Skeletal muscle cell (primary cell): ENCODE measurements around the gene MALT1.
"Not testable (repeated sequence)": the region's sequence is repeated elsewhere in the genome, so short reads cannot be mapped to it uniquely, and the experiment has no call there.

ENCODE experiments used
- DNase-seq: peaks from one replicate; pipeline ENCODE4 v3.0.0-alpha.2; 2010; ENCODE audit warnings: low read depth
- H3K4me3 ChIP-seq: 2 replicates; pipeline ENCODE4 v1.5.1; 2011; ENCODE audit warnings: low read depth, mild to moderate bottlenecking, control low read depth, low read length, moderate library complexity

The MALT1 gene

GRCh38 chr18:58758606-58759005, 87.3 kb downstream of the MALT1 start:
- DNase-seq: no peak

GRCh38 chr18:58761241-58761969, 90.1 kb downstream of the MALT1 start:
- no peak for DNase-seq
- H3K4me3 ChIP-seq: no peak overlapping the region

More at GRCh38 chr18:58758606-58759005, 87.3 kb downstream of the MALT1 start:
- no peak overlapping the region for H3K4me3 ChIP-seq

GRCh38 chr18:58761970-58762780, 90.9 kb downstream of the MALT1 start:
- DNase-seq: no peak
- no peak overlapping the region for H3K4me3 ChIP-seq

DNA sequence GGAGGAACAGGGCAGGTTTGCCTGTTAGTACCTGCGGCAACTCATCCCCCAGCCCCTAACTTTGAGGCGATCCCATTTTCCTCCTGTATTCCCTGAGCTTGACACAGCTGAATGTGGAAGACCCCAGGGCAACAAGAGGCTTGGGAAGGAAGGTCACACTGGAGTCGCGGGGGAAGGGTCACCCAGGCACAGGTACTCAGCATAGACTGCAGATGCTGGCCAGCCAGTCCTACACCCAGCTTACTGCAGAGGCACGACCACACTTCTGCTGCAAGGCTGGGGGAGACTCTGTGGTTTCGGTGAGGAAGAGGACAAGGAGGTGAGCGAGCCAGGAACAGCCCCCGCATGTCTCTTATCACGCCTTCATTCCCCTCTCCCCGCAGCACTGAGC, 91.5 kb downstream of the MALT1 start:
- no peak overlapping the region for H3K4me3 ChIP-seq
- no peak for DNase-seq

- no peak overlapping the region for H3K4me3 ChIP-seq
- no peak for DNase-seq
These were observed 94.9 kb downstream of the MALT1 start for GRCh38 chr18:58766164-58766563.

DNA sequence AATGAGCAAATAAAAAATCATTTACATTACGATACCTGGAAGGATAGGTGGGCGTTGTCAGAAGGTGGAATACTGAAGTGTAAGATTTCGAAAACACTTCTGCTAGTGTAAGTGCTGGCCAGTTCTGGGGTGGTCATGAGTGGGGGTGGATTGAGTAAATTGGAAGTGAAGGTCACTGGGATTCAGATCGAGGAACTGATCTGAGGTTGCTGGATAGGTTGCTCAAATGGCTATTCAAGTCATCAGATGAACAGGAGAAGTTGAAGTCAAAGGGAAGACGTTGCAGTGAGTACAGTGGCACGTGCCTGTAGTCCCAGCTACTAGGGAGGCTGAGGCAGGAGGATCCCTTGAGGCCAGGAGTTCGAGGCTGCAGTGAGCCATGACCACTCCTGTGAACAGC, 95.7 kb downstream of the MALT1 start:
- no peak for DNase-seq

GRCh38 chr18:58768293-58768974, 97.2 kb downstream of the MALT1 start:
- DNase-seq: no peak
- peak overlapping the region; percentile 29 for H3K4me3 ChIP-seq

More for the DNA sequence above, 95.7 kb downstream of the MALT1 start:
- H3K4me3 ChIP-seq: no peak overlapping the region

DNA sequence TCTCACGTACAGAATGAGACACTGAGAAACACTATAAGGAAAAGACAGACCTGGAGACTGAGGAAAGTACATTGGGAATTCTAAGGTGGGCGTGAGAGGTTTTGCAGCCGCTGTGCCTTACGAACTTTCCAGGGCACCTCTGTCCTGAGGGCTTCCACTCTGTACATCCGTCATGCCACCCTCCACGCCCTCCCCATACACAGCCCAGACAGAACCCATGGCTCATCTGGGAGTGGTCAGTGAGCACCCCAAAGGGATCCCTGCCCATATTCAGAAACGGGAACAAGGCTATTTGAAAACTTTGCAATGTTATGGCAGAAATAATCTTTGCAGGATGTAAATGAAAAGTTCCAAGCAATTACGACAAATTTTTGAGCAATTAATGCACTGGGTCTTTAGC, 98.1 kb downstream of the MALT1 start:
- no peak overlapping the region for H3K4me3 ChIP-seq
- DNase-seq: no peak

DNA sequence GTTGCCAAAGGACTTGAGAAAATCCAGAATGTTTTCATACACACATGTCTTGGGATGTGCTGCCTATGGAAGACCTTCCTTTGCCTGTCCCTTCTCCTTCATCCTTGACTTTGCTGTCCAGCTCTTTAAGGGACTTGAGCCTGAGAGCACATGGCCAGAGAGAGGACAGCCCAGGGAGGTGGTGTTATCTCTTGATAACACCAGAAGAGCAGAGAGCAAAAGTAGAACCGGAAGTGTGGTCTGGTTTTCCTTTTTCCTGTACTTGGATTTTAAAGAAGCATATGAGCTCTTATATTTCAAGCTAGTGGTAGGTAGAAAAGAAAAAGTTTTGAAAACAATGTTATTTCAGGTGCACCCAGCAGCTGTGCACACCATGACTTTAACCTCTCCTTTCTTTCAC, 99.3 kb downstream of the MALT1 start:
- no peak overlapping the region for H3K4me3 ChIP-seq
- no peak for DNase-seq

DNA sequence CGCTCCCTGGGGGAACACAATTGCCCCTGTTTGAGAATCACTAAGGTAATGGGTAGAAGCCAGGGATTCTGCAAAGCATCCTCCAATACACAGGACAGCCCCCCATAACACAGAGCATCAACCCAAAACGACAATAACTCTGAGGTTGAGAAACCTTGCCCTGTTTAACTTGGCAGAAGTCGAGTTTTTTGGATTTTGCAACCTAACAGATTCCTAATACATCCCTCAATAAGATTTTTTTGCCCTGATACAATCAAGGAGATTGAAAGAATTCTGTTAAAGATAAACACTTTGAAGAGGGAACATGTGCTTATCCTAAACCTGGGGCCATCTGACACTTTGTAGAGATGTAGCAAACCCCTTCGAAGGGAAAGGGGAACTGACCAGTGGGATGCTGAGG, 100.9 kb downstream of the MALT1 start:
- no peak overlapping the region for H3K4me3 ChIP-seq
- no peak for DNase-seq

- no peak overlapping the region for H3K4me3 ChIP-seq
- DNase-seq: no peak
These were observed 104.8 kb downstream of the MALT1 start for GRCh38 chr18:58776084-58776483.

- not testable (repeated sequence) for DNase-seq, H3K4me3 ChIP-seq
These were observed 105.3 kb downstream of the MALT1 start for GRCh38 chr18:58776541-58776940.

DNA sequence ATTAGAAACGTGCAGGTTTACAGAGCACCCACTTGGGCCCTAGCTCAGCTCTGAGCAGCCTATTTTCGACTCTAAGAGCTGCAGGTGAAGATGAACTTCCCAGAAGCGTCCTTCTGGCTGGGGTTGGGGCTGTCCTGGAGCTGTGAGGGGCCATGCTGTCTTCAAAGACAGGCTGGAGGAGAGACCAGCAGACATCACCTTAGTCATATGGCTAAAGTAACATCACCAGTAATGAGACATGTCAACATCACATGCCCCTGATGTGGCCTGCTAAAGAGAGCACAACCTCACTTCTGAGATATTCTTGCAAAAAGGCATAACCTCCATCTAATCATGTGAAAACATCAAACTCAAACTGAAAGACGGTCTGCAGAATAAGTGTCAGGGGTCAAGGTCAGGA, 106.2 kb downstream of the MALT1 start:
- no peak for DNase-seq
- no peak overlapping the region for H3K4me3 ChIP-seq

DNA sequence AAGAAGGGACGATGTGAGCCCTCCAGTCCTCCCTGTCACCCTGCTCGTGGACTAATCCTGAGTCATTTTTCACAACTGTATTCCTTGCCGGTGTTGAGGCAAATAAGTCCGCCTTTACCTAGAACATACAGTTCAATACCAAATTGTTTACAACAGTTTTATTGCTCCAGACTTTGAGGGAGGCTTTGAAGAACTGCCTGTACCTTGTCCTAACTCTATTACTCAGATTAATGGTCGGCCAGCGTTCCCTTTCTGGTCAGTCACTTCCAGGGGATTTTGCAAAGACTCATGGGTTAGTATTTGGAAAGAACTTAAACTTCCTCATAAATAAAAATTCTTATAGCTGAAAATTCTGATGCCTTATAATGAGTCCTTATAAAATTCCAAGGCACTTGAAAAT, 108.3 kb downstream of the MALT1 start:
- DNase-seq: no peak
- no peak overlapping the region for H3K4me3 ChIP-seq

DNA sequence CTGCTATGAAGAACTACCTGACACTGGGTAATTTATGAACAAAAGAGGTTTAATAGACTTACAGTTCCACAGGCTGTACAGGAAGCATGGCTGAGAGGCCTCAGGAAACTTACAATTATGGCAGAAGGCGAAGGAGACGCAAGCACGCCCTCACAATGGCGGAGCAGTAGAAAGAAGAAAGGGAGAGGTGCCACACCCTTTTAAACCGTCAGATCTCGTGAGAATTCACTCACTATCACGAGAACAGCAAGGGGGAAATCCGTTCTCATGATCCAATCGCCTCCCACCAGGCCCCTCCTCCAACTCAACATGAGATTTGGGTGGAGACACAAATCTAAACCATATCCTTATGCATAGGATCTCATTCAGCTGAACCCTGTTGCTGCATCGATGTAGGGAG, 108.8 kb downstream of the MALT1 start:
- no peak for DNase-seq
- no peak overlapping the region for H3K4me3 ChIP-seq

DNA sequence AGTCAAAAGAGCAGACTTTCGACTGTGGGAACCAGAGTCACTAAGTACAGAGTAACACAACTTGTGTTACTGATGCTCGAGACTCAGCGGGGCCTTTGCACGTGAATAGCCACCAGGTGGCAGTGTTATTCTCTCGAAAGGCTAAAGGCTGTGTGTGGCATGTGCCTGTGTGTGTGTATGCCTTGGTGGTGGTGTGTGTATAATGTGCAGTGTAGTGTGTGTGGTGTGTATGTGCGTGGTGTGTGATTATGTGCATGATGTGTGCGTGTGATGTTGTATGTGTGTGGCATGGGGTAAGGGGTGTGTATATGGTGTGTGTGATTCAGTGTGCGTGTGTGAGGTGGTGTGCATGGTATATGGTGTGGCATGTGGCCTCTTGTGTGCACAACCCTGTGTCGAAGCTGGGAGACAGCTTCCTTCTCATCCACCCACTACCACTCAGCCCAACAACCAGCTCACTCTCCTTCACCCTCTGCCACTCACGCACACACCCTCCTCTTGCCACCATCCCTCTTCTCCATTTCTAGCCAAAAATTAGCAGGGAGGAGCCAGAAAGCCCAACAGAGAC, 110.4 kb downstream of the MALT1 start:
- no peak overlapping the region for H3K4me3 ChIP-seq
- no peak for DNase-seq

DNA sequence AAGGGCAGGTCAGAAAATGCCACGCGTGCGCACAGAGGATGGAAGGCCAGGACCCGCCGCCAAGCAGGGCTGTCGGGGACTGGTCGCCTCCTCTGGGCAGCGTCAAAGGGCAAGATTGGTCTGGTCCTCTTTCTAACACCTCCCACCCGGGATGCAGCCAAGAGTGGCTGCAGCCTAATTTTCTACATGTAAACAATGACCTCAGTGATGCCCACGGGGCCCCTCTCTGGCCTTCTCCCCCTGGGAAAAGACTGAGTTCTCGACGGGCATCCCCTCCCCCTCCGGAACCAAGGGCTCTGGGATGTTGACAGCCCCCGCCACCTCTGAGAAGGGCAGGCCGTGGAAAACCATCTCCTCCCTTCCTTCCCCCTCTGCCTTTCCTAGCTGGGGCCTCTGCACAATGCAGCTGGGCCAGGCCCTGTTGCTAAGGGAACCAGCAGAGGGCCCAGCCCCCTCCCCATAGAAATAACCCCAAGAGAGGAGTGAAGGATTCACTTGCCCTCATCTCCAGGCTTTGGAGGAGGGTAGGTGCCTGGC, 113.4 kb downstream of the MALT1 start:
- no peak overlapping the region for H3K4me3 ChIP-seq
- DNase-seq: no peak

- DNase-seq: no peak
- no peak overlapping the region for H3K4me3 ChIP-seq
These were observed 114.0 kb downstream of the MALT1 start for GRCh38 chr18:58785171-58785805.

GRCh38 chr18:58785870-58786269, 114.6 kb downstream of the MALT1 start:
- H3K4me3 ChIP-seq: no peak overlapping the region
- no peak for DNase-seq
